Left ventricle myocardium superior (tissue), 1 donor: Measurements from ENCODE around the gene OTUD4. TPM values are rescaled to one million over a fixed set of nuclear protein-coding genes. Genes with fewer than 3 reads are reported as not detected.
"Not testable (repeated sequence)": the region's sequence is repeated elsewhere in the genome, so short reads cannot be mapped to it uniquely, and the experiment has no call there.

Experiments
- ATAC-seq: fragments of 200-7000 bp; cut with Tn5 transposase; one replicate; pipeline ENCODE4 v1.9.1; 2020; ENCODE audit warnings: mild to moderate bottlenecking, moderate library complexity
- DNase-seq: peaks from one replicate; pipeline ENCODE4 v3.0.0-alpha.2; 2020
- intact Hi-C: fragments of 100-400 bp; cut with micrococcal nuclease; formaldehyde crosslinking; loops from one replicate; pipeline ENCODE4 v1.11.0; 2022
- total RNA-seq: library from RNA; stranded (reverse); fragmentation: NEBNext Ultra II Directional; extraction: Animal tissue kit (Norgen Biotek cat#: 25700); gene quantifications from one replicate; pipeline ENCODE4 v1.2.1, GENCODE V29; 2021
- donor health status: DM: no; HTN: yes; CAD: no; lungs with severe emphysema.

The OTUD4 gene
- total RNA-seq, 1 donor from 2014 or later, result 38.9 TPM

DNA sequence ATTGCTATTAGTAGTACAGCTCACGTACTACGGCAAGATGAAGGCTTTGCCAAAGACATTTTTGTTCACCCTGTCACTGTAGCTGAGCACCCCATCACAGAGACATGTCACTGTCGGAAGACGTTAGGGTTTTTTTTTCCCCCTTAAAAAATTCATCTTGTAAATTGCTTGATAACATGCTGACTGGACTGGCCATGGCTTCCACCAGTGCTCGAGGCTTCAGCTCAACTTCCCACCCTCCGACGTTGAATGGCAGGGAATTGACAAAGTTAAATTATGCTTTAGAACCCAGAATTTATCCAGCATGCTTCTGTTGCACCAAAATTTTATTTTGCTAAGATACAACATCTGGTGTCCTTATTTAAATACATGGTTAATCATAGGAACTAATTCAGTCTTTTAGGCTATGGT lies 707 bp upstream of the OTUD4 start:
- intact Hi-C loops, result no loop called here
- DNase-seq, result no peak
- ATAC-seq, result no peak

DNA sequence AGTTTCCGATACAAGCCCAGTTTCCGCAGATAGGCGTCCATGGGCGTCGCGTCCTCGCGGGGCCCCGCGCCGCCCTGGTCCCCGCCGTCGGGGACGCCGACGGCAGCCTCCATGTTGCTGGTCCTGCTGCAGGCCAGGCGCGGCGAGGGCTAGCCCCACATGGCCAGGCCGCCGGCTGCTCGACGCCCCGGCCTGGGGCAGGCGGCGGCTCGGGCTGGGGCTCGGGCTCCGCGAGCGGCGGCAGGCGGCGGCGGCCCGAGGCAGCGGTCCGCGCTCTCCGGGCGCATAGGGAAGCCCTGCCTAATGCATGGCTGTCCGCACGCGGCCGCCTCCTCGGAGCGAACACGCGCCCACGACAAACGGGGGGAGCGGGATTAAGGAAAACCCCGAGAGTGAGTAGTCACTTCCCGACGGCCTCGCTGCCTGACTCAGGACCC lies 510 bp downstream of the OTUD4 start:
- DNase-seq, intact Hi-C loops: not testable (repeated sequence)
- peak; percentile 54 for ATAC-seq

DNA sequence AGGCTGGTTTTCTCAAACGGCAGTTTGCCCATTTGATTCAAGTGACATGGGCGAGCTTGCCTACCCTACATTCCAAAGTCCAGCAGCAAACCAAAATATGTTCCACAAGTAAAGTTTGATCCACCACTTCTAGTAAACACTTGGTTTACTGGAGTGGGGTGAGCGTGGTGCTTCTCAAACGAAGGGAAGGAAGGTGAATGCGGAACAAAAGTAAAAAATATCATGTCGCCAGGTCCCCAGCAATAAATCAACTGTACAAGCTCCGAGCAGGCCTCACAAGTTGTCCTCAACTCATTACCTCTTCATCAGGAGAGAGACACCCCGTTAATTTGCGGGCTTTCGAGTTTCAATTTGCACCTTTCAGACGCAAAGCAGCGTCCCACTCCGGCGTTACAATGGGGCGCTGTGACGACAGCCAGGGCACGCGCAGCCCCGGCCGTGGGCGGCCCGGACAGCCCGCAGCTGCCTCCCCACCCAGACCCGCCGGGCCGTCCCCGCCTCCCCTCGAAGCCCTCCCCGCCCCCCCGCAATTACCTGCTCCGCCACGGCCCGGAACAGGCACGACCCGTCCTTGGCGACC lies 1.0 kb downstream of the OTUD4 start:
- peak; percentile 65 for ATAC-seq
- peak; percentile 84 for DNase-seq
- intact Hi-C loops, result no loop called here

DNA sequence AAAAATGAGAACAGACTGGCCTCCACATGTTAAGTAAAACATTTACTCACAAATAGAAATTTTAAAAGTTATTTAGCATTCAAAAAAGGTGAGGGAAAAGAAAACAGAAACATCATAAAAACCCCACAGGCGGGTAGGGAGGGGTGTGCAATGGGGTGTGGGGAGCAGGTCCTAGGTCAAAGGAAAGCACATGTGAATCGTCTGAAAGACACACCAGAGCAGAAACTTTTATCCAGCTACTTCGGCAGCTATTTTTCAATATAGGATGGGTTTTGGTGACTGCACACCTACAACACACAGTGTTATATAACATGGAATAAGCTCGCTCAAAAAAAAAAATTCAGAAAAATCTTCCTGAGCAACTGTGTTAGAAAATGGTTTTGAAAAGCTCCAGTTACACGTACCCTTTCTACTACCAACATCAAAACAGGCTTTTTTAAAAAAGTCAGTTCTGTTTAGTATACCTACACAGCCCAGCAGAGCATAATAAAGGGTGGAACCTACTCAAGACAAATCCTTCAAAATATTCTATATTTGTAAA lies 1.6 kb downstream of the OTUD4 start:
- intact Hi-C loops, result no loop called here

GRCh38 chr4:145177906-145178538 lies 2.4 kb downstream of the OTUD4 start:
- intact Hi-C loops, result no loop called here
- no peak for DNase-seq
- no peak for ATAC-seq

More for the DNA sequence above, 1.6 kb downstream of the OTUD4 start:
- DNase-seq, result no peak
- ATAC-seq, result no peak

- DNase-seq, result no peak
- intact Hi-C loops, result no loop called here
- ATAC-seq, result peak; percentile 17
Observed at GRCh38 chr4:145177511-145177905, 2.9 kb downstream of the OTUD4 start.

DNA sequence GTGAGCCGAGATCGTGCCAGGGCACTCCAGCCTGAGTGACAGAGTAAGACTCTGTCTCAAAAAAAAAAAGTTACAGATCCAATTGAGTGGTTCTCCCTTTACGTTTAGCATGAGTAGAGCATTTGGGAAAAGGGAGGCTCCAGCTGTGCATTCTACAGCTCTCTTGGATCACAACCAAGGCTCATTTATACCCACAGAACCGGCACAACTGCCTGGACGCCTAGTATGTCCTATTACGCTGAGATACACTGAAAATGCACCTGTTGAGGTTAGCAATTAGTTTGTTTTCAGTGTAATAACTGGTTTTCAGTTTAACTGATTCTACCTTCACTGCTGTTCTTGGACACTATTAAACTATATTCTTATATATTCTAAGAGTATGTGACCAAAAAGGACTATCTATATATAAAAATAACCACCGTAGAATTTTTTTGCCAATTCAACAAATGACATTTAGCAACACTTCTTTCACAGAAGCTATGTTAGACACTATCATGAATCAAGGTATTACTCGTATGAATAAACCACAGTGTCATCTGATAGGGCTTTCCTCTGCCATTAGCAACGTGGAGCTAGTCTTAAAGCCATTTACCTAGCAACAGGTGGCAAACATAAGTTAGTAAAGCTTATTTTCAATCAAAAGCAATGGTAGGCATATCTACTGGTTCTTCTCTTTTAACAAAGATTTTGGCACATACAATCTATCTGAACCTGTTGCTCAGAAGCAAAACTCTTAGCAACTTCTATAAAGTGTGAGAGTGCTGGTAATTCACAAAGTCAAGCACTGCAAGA lies 3.6 kb downstream of the OTUD4 start:
- DNase-seq (no peak), ATAC-seq (no peak)
- intact Hi-C loops, result no loop called here

DNA sequence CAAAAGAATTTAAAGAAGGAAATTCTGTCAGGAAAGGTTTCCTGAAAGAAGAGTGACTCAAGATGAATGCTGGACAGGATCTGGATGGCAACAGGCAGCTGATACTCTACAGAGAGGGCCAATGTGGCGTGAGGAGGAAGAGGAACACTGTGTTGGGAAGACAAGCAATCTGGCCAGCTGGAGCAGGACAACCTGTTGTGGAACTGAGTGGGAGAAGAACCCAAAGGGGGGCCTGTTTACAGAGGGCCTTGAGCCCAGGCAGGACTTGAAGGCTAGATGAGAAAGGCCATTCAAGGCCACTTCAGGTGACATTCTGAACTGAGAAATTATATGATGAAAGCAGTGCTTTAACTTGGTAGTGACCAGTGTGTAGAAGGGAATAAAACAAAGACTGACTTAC lies 8.5 kb downstream of the OTUD4 start:
- intact Hi-C loops, result no loop called here
- ATAC-seq (peak; percentile 40), DNase-seq (no peak)

GRCh38 chr4:145170223-145170622 lies 10.2 kb downstream of the OTUD4 start:
- ATAC-seq (peak; percentile 41), DNase-seq (no peak)
- intact Hi-C loops, result no loop called here

DNA sequence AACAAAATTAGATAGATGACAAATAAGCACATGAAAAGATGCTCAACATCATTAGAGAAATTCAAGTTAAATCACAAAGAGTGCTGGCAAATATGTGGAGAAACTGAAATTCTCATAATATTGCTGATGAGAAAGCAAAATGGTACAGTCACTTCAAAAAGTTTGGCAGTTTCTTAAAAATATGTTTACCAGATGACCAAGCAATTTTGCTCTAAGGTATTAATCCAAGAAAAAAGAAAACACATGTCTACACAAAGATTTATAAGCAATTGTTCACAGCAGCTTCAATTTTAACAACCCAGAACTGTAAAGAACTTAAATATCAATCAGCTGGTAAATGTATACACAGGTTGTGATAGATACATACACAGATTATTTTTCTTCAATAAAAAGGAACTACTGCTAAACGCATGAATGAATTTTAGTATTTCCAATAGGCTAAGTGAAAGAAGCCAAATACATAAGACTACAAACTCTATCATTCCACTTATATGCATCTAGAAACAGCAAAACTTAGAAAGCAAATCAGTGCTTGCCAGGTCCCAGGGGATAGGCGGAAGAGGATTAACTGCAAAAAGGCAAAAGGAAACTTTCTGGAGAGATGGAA lies 11.7 kb downstream of the OTUD4 start:
- intact Hi-C loops, result no loop called here
- DNase-seq, result no peak
- no peak for ATAC-seq

- ATAC-seq, result no peak
- intact Hi-C loops, result no loop called here
- no peak for DNase-seq
Observed at GRCh38 chr4:145167887-145168286, 12.5 kb downstream of the OTUD4 start.

- intact Hi-C loops, result no loop called here
Observed at GRCh38 chr4:145161549-145161948, 18.8 kb downstream of the OTUD4 start.

GRCh38 chr4:145156986-145157385 lies 23.4 kb downstream of the OTUD4 start:
- intact Hi-C loops, result no loop called here
- DNase-seq (no peak), ATAC-seq (no peak)

More at GRCh38 chr4:145161549-145161948, 18.8 kb downstream of the OTUD4 start:
- ATAC-seq (no peak), DNase-seq (no peak)

DNA sequence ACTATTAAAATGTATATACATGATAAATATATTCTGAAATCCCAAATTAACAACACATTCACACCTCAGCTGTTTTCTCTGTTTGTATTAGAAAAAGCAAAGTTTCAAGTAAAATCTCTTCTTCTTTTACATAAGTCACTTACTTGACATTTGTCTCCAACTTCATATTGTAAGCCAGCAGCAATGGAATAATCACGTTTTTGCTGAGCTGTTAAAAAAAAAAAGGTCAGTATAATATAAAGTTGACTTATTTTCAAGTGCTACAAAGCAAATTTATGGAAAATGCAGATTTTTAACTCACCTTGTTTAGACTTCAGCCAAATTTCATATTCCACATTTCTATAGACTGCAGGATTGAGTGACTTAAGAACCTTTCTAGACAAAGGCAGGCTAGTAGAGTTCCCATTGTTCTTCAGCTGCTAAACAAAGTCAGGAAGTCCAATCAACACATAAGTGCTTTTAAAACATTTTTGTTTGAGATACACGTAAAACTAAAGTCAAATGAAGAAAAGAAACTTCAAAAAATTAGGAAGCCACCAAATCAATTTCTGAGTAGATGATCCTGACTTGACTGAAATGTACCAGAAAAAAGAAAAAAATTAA lies 25.0 kb downstream of the OTUD4 start:
- DNase-seq, result no peak
- intact Hi-C loops, result no loop called here
- ATAC-seq, result no peak

DNA sequence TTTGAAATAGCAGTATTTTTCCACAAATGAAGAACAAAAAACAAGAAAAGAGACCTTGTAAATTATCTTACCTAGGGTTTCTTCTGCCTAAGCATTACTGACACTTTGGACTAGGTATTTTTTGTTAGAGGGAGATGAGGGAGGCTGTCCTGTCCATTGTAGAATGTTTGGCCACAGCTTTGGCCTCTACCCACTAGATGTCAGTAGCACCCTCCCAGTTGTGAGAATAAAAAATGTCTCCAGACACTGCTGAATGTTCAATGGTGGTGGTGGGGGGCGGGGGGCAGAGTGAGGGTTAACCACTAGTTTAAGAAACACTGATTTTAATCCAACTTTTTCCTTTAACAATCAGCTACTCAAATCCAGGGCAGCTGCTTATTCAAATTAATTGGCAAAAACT lies 25.8 kb downstream of the OTUD4 start:
- DNase-seq, result no peak
- intact Hi-C loops, result no loop called here
- peak; percentile 80 for ATAC-seq

DNA sequence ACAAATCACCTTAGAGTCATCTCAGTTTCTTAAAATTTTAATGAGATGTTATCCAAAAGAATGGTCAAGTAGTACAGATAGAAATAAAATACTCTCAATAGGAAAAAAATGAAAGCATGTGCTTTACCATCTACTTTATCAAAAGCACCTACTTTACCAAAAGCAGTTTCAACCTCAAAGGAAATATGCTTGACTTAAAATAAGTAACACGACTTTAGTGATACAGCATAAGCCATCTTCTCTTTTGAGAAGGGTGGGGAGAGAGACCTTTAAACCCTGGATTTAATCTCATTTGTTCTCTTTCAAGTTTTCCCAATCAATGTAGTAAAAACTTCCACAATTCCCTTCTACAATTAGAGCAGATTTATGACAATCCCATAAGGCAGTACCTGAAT lies 26.5 kb downstream of the OTUD4 start:
- ATAC-seq, result no peak
- DNase-seq, result no peak
- intact Hi-C loops, result no loop called here

GRCh38 chr4:145153181-145153903 lies 27.0 kb downstream of the OTUD4 start:
- ATAC-seq (peak; percentile 93), DNase-seq (no peak)
- intact Hi-C loops, result no loop called here

DNA sequence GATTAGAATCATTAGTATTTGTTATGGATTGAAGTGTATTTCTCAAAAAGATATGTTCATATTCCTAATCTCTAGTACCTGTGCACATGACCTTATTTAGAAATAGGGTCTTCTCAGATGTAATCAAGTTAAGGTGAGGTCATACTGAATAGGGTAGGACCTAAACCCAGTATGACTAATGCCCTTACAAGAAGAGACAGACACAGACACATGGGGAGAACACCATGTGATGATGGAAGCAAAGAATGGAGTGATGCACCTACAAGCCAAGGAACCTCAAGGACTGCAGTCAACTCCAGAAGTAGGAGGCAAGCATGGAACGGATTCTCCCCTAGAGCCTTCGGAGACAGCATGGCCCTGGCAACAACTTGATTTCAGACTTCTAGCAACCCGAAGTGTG lies 31.4 kb downstream of the OTUD4 start:
- ATAC-seq (no peak), DNase-seq (no peak)
- intact Hi-C loops, result no loop called here

DNA sequence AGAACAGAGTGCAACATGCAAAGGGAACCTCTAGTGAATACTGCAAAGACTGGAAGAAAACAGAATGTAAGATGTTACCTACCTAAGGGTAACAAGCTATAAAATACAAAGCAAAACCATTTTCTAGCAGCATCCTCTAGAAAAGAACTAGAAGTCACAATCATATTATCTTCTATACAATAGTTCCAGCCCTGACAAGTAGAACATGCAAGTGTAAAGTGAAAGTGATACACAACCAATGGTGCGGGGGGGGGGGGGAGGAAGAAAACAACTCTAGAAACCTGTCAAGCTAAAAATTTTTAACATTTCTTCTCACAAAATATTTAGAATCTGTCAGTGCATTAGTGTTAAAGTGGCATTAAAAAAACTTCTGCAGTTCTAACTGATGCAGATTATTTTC lies 44.2 kb downstream of the OTUD4 start:
- ATAC-seq, intact Hi-C loops, DNase-seq: not testable (repeated sequence)
